ENCODE measurements around the gene GCFC2.

- TF ChIP-seq EZH2phosphoT487 (IDR thresholded peaks at IDR 0.05; ENCODE audit: insufficient read depth, low read depth) (no peak), EZH2 (IDR thresholded peaks at IDR 0.05; ENCODE audit: insufficient read depth, poor library complexity, severe bottlenecking) (no peak)
Measured at GRCh38 chr2:75698918-75699317, 11.8 kb downstream of the GCFC2 start.
